GM15510 (cell line): ENCODE results near the gene MED12.

ENCODE experiments used
- POLR2A ChIP-seq: IDR thresholded peaks from 3 replicates; pipeline ENCODE4 v1.6.1; 2011; ENCODE audit warnings: borderline replicate concordance; ENCODE audit not compliant: insufficient read length; ENCODE audit errors: extremely low read depth

MED12 gene

GRCh38 chrX:71168134-71168533 is 49.7 kb downstream of the MED12 start:
- TF ChIP-seq POLR2A = no peak

GRCh38 chrX:71169586-71169985 is 51.2 kb downstream of the MED12 start:
- no peak for TF ChIP-seq POLR2A

GRCh38 chrX:71170660-71171059 is 52.3 kb downstream of the MED12 start:
- no peak for TF ChIP-seq POLR2A

GRCh38 chrX:71171110-71171801 is 52.9 kb downstream of the MED12 start:
- no peak for TF ChIP-seq POLR2A

DNA sequence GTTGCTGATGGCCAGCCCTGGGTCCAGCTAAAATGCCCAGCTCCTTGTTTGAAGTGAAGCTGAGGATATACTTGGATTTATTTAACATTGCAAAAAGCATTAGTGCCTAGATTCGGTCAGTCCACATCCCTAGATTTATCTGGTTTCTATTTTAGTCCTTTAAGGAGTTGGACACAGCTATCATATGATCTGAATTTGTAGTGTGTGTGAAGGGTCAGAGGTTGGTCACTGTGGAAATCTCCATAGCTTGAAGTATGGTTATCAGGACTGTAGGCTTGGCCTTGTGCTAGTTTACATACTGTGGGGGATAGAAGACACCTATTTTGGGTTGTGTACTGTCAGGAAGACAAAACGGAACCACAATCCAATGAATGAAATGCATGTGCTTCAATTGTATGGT is 55.0 kb downstream of the MED12 start:
- no peak for TF ChIP-seq POLR2A

- no peak for TF ChIP-seq POLR2A
Measured at GRCh38 chrX:71174795-71175194, 56.4 kb downstream of the MED12 start.

DNA sequence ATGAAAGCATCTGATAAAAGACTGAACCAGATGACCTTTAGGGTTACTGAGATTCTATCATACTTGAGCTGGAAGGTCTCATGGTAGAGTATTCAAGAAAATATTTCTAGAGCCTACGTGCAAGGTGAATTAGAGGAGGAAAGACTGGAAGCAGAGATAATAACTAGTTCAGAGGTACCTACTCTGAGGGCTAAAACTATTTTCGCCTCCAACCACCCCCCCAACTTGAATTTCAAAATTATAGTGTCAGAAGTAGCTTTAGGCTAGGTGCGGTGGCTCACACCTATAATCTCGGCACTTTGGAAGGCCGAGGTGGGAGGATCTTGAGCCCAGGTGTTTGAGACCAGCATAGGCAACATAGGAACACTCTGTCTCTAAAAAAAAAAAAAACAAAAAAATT is 57.1 kb downstream of the MED12 start:
- TF ChIP-seq POLR2A = no peak

DNA sequence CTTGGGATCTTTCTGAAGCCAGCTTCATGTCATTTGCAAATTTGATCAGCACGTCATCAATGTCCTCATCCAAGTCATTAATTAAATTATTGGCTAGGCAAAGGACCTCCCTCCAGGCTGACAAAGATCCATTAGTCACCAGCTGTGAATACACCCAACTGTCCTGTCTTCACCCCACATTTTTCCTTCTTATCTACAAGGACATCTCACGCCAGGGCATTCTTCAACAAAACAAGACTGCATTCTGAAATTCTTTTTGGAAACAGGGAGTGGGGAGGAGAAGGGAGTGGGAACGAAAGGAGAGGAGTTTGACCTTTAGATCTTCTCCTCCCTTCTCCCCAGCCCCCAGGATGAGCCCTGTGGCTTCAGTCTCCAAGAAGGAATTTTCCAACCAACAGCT is 58.9 kb downstream of the MED12 start:
- TF ChIP-seq POLR2A = no peak

DNA sequence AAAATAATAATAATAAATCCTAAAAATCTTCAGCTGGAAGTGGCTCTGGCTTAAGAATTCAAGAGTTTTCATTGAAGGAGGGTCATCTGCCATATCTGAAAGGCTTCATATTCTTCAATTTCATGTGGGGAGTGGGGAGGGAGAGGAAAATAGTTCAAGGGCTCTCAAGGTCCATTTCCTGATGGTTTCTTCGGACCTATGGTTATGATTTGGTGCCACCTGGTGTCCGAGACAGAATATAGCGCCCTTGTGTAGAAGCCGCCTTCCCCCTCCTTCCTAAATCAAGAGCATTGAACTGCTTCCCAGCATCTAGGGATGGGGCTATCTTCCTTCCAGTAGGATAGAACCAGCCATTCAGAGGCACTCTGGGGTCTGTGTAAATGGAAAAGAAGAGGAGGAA is 60.5 kb downstream of the MED12 start:
- TF ChIP-seq POLR2A = no peak

DNA sequence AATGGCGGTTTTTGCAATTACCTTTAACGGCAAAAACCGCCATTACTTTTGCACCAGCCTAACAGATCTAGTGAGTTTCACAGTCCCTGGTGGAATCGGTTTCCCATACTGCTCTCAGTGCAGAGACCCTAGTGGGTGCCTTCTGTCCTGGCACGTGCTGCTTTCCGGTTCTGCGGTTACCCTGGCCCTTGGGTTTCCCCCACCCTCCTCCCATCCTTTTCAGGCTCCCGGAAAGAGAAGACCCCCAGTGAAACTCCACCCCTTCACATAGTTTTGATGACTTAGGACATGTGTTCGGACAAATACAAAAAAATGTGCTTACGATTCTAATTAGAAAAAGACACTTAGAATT is 63.1 kb downstream of the MED12 start:
- no peak for TF ChIP-seq POLR2A

- TF ChIP-seq POLR2A = peak; percentile 66
Measured at GRCh38 chrX:71181910-71182799, 63.8 kb downstream of the MED12 start.

- no peak for TF ChIP-seq POLR2A
Measured at GRCh38 chrX:71182871-71183270, 64.5 kb downstream of the MED12 start.

GRCh38 chrX:71183341-71183740 is 64.9 kb downstream of the MED12 start:
- TF ChIP-seq POLR2A = no peak

DNA sequence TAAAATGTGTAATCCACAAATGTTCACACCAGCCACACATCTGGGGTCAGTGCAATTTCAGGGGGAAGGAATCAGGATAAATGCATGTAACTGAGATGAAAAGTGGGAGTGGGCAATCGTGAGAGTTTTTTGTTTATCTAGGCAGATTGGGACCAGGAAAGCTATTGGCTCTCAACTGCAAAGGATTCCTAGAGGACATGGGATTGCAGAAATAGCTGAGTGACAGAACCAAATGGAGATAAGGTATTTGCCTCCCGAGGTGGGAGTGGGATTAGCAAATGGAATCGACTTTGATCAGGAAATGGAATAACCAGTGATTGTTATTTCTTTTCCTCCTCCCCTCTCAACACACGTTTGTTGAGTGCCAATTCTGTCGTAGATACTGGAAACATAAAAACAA is 65.7 kb downstream of the MED12 start:
- TF ChIP-seq POLR2A = no peak

GRCh38 chrX:71184803-71185495 is 66.6 kb downstream of the MED12 start:
- no peak for TF ChIP-seq POLR2A
